Measurements from ENCODE around the gene SKA3.
"Not testable (repeated sequence)": the region's sequence is repeated elsewhere in the genome, so short reads cannot be mapped to it uniquely, and the experiment has no call there.

The SKA3 gene

DNA sequence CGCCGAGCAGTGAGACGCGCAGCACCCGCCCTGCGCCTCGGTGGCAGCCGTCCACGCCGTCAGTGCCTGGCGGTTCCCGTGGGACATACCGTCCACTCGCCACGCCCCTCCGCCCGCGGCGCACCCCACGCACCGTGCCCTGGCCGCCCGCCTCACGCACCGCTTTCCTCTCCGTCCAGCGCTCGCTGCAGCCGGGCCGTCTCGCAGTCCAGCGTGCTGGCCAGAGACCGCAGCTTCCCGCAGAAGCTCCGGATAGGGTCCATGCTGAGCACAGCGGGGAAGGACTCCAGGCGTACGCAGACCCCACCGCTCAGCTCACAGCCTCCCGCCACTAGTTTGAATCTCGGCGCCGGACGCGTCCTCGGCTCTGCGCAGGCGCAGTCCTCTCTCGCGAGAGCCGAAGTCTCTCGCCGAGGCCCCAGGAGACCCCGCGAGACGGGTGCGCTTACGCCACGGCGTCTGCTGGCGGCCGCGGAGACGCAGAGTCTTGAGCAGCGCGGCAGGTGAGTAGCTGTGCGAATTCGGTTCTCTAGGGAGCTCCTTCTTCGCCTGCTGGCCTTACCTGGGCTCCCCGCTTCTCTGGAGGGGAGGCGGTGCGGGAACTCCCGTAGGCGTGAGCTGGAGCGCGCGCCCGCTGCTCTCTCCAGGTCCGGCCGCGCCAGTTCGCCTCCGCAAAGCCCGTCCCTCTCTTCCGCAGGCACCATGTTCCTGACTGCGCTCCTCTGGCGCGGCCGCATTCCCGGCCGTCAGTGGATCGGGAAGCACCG, at the start of gene SKA3, which contains the start of gene MRPL57:
SKA3 (minus strand) TSS at position 338 of the 767 bp plus-strand sequence; CDS start at position 263, 75 bp downstream.
MRPL57 (plus strand) TSS at position 444 of the 767 bp plus-strand sequence; CDS start at position 703, 259 bp downstream.
- DNase-seq = peak; percentile 97

DNA sequence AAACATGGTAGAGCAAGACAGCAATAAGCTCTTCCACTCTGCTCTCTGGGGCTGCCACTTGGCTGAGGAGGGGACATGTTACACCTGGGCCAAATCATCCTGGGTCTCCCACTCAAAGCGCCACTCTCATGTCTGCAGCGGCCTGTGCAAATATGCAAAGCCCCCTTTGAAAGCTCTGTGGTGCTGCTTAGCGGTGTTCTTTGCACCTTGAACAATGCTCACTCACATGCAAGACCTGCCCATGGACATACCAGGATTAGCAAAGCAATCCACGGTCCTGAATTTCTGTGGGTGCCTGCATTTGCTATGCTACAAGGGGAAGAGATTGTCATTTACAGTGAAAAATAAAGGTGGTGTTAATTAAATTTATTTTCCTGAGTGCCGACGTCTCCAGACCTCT, 48.7 kb upstream of the SKA3 start:
- DNase-seq = no peak

DNA sequence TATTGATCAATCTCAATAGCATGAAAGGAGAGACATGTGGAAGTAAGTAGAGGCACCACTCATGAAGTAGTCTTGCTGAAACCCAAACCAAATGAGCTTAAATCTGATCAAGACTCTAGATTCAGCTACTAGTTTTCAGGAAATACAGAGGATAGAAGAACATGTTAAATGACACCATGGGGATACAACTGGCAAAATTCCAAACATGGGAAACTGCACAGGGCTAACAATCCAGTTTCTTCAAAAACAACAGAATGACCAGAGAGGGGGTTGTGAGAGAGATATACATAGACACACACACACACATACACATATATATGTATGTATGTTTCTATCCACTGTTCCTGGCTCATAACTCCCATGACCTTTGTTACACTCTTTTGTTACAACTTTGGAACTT, 44.9 kb upstream of the SKA3 start:
- no peak for DNase-seq

DNA sequence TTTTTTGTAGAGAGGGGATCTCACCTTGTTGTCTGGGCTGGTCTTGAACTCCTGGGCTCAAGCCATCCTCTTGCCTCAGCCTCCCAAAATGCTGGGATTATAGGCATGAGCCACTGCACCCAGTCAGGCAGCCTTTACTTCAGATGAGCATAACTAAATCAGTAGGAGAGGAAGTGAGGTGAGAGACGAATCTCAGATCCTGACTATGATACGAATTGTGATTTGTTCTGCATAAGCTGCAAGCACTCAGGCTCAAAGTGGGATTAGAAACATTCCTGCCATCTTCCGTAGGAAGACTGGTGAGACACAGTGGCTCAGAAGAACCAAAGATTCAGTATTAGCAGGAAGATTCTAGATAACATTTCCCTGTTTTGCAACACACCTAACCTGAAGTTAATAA, 43.4 kb upstream of the SKA3 start:
- not testable (repeated sequence) for DNase-seq

DNA sequence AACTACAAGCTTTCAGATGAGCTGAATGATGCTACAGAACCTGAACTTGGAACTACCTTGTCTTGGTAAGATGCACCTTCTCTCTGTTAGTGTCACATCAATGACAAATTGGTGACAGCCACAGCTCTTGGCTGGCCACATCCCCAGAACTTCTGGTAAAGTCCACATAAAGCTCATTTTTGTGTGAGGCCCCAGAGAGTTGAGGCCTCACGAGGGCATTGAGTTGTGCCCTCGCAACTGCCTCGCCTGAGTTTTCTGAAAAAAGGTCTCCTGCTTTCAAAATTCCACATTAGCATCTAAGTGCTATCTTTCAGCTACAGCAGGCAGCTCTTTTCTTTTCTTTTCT, 42.7 kb upstream of the SKA3 start:
- no peak for DNase-seq

DNA sequence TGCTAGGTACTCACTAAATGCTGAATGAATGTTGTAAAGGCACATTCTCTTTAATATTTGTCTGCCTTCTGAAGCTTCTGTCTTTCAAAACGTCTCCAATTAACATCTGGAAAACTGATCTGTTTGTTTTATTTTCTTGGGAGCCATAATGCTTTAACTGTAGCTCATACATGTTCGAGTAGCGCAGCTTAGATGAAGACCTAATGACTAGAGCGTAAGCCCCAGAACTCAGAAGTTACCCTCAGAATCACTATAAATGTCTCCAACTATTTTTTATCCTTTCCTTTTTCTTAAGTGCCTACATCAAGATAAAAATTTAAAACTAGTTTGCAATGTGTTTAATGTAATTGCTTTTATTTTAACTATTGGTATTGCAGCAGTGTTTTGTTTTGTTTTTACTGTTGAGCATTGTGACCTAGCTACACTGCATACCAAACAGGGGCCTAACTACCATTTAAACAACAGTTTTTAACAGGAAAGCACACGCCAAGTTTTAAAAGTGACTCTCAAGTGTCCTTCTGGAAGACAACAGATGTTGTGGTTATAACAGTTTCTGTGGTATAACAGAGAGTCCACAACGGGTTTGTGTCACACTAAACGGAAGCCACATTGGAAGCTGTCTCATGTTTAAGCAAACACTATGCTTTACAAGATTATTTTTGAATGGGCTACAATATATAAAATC, 42.1 kb upstream of the SKA3 start:
- DNase-seq = peak; percentile 74

DNA sequence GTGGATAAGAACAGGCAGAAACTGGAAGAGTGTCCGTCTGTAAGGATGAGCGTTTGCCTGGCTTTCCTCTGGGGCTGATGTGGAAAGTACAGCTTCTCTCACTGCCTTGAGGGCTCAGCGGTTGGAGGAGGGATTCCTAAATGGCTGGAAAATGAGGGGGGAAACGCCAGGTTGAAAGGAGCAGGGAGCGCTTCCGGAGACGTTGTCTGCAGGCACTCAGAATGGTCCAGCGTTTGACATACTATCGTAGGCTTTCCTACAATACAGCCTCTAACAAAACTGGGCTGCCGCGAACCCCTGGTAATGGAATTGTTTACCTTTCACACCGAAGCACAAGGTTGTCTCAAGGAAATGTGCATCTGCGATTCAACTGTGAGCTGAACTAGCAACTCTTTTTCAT, 40.0 kb upstream of the SKA3 start:
- no peak for DNase-seq

DNA sequence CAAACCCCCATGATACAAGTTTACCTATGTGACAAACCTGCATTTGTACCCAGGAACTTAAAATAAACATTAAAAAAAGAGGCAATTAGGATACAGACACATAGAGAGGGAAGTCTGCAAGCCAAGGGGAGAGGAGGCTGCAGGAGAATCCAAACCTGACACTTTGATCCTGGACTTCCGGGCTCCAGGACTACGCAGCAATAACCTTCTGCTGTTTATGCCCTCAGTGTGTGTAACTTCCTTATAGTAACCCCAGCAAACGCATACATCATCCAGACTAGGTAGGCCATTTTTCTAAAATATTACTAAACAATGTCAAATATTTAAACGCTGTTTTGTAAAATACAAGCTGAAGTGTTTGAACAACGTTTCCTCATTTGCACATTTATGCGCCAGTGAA, 39.1 kb upstream of the SKA3 start:
- not testable (repeated sequence) for DNase-seq

DNA sequence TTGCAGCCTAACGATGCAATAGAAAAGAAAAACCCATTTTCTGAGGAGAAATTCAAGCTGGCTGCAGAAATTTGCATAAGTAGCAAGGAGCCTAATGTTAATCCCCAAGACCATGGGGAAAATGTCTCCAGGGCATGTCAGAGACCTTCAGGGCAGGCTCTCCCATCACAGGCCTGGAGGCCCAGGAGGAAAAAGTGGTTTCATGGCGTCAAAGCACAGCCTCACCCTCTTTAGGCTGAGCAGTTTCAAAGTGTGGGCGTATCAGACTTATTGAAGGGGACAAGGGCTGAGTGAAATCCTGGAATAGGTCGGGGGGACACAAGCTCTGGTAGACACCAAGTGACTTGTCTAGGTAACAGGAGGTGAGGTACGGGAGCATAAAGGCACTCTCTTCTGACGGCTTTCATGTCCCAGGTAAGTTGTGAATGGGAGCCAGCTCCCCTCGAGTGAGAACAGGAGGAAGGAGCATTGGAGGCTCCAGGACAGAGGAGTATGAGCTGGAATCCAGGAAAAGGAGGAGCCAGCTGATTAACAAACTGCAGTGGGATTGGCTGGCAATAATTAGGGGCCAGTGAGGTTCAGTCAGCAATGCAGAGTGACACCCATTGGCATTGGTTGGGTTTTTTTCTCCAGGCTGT, 35.9 kb upstream of the SKA3 start:
- no peak for DNase-seq

DNA sequence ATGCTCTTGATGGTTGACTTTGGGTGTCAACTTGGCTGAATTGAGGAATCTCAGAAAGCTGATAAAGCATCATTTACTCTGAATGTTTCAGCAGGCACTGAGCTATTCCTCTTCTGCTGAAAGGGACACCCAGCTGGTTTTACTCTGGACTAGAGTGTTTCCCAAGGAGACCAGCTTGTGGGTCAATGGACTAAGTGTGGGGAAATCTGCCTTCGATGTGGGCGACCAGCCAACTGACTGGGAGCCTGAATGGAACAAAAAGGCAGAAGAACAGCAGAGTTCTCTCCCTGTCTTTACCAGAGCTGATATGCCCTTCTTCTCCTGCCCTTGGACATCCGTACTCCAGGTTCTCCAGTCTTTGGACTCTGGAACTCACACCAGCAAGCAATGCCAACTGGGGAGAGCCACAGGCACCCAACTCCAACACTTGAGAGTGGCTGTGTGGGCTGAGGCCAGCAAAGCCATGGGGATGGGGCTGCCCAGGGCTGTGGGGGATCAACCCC, 32.4 kb upstream of the SKA3 start:
- no peak for DNase-seq

DNA sequence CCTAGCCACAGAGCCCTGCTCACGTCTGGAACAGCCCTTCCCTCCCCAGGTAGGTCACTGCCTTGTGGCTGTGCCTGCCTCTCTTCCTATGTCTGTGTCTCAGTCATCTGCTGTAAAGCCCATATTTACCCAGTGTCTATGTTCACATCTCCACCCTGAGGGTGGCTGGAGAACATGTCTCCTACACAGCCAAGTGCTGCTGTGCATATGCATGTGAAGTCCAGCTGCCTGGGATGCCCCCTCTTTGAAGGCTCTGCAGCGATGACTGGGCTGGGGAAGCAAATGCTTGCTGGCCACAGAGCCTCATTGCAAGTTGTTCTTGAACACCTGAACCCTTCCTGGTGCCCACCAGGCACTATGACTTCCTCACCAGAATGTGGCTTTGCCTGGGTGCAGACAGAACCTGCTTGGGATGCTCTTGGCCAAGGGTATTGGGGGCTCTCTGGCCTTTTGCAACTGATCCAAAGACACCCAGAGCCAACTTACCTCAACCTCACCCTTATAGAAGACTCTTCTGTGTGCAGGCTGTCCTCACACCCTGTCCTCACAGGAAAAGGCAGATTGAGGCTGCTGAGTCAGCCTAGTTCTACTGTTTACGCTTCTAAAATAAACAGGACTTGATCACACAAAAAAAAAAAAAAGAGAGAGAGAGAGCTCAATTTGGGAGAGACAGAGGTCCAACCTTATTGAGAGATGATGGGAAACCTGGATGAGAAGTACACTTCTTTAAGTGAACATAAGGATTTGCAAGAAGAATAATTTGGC, 26.6 kb upstream of the SKA3 start:
- no peak for DNase-seq

DNA sequence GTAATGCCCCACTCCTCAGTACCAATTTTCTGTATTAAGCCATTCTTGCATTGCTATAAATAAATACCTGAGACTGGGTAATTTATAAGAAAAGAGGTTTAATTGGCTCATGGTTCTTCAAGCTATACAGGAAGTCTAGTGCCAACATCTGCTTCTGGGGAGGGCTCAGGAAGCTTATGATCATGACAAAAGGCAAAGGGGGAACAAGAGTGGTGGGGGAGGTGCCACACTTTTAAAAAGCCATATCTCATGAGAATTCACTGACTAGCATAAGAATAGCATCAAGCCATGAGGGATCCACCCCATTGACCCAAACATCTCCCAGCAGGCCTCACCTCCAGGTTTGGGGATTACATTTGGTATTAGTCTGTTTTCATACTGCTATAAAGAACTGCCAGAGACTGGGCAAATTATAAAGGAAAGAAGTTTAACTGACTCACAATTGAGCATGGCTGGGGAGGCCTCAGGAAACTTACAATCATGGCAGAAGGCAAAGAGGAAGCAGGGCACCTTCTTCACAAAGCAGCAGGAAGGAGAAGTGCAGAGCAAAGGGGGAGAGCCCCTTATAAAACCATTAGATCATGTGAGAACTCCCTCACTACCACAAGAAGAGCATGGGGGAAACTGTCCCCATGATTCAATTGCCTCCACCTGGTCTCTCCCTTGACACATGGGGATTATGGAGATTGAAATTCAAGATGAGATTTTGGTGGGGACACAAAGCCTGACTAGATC, 25.3 kb upstream of the SKA3 start:
- not testable (repeated sequence) for DNase-seq

DNA sequence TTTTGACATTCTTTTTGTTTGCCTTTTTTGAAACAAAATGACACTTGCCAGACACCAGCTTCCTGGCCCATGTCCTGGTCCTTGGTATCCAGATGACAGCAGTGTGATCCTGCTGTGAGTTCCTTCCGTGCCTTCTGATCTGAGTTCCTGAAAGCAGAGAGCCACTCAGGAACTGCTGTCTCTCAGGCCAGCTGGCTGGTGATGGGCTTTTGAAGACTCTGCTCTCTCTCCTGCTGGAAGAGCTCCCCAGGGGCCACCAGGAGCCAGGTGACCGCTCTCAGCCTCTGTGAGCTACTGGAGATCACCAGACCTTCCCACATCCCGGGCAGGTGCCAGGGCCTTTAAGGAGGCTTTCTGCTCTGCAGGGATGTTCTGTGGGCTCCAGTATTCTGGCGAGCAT, 22.0 kb upstream of the SKA3 start:
- not testable (repeated sequence) for DNase-seq

DNA sequence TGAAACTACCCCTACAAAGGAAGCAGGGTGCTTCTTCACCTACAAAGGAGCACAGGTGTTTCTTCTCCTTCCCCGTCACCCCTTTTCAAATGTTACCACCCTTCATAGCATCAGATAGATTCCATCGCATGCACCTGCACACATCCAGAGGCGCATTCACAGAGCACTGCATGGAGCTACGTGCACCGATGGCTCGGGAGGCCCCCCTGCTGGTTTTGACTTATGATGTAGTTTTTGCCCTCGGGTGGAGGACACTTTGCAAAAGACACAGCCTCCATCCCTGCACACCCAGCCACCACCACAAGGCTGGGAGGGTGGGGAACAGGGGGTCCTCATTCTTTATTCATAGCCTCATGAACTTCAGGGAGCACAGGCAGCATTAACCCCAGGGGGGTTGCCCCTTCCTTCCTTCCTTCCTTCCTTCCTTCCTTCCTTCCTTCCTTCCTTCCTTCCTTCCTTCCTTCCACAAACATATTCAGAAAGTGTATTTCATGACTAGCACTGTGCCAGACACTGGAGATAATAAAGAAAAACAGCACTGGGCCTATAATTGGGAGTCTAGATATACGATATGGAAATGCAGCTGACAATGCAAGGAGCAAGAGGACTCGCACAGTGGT, 21.4 kb upstream of the SKA3 start:
- not testable (repeated sequence) for DNase-seq

DNA sequence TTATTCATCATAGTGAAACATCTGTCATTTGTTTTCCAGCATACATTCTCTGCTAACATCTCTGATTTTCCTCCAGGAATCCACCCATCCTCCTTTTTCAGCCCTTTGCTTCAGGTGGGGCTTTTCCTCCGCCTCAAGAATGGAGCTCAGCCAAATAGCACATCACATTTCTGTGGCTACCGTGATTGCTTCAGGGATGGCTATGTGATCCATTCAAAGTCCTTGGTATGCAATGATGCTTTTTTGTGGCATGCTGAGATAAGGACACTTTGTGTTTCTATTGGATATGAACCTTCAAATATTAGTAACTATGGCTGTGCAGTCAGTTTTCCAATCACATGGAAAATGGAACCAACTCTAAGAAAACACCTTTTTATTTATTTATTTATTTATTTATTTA, 18.4 kb upstream of the SKA3 start:
- not testable (repeated sequence) for DNase-seq

DNA sequence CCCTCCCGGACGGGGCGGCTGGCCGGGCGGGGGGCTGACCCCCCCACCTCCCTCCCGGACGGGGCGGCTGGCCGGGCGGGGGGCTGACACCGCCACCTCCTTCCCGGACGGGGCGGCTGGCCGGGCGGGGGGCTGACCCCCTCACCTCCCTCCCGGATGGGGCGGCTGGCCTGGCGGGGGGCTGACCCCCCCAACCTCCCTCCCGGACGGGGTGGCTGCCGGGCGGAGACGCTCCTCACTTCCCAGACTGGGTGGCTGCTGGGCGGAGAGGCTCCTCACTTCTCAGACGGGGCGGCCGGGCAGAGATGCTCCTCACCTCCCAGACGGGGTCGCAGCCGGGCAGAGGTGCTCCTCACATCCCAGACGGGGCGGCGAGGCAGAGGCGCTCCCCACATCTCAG, 10.1 kb upstream of the SKA3 start:
- not testable (repeated sequence) for DNase-seq

DNA sequence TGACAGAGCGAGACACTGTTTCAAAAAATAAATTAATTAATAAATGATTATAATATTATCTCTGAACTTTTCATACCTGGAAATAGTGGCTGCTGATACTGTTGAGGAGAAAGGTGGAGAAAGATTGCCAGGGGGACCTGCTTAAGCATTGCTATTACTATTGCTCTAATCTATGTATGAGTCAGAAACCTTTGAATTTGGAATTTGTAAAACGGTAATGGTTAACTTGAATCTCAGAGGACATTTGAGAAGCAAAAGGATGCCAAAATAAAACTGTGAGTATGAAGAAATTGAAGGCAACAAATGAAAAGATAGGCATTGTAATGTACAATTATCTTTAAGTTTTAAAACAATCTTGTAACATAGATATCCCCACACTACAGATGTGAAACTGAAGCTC, 5.3 kb upstream of the SKA3 start:
- DNase-seq = no peak

DNA sequence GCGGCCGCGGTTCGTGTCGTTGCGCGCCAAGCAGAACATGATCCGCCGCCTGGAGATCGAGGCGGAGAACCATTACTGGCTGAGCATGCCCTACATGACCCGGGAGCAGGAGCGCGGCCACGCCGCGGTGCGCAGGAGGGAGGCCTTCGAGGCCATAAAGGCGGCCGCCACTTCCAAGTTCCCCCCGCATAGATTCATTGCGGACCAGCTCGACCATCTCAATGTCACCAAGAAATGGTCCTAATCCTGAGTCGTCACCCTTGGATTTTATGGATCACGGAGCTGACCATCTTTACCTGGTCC, 581 bp upstream of the SKA3 start:
- DNase-seq = no peak

DNA sequence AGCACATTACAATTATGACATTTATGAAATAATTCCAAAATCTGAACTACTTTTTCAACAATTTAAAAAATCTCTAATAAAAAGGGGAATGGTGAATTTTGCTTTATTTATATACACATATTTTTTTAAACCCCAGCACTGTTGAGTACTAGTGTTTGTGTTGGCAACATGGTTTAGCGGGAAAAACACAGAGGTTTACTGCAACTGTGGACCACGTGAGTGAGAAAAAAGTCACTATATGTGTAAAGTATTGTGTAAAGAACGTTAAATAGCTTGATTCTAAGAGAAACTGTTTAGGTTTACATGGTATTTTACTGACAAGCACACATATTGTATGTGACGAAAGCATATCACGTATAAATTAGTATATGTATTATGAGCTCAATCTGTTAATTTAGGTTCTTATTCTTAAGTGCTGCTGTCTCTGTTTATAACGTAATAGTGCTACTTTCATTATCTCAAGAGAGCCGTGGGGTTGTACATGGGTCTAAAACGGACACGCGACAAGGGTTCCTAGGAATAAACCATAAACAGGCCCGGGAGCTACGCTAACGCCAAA, 617 bp downstream of the SKA3 start:
- DNase-seq = no peak

DNA sequence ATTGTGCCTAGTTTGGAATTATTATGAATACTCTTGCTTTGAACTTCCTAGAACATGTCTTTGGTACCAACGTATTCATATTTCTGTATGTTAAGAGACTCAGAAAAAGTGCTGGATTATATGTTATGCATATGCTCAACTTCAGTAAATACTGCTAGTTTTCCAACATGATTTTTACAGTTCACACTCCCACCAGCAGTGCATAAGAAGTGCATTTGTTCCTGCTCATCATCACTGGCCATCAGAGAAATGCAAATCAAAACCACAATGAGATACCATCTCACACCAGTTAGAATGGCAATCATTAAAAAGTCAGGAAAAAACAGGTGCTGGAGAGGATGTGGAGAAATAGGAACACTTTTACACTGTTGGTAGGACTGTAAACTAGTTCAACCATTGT, 2.6 kb downstream of the SKA3 start:
- DNase-seq = not testable (repeated sequence)

DNA sequence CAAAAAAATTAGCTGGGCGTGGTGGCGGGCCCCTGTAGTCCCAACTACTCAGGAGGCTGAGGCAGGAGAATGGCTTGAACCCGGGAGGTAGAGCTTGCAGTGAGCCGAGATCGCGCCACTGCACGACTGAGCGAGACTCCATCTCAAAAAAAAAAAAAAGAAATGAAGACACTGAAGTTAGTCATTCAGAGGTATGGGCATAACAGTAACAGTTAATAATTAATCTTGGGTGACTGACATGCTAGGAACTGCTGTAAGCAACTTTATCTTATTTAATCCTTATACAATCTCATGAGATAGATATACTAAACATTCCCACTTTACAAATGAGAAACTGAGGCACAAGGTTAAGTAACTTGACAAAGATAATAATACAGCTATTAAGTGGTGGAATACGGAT, 4.9 kb downstream of the SKA3 start:
- no peak for DNase-seq

DNA sequence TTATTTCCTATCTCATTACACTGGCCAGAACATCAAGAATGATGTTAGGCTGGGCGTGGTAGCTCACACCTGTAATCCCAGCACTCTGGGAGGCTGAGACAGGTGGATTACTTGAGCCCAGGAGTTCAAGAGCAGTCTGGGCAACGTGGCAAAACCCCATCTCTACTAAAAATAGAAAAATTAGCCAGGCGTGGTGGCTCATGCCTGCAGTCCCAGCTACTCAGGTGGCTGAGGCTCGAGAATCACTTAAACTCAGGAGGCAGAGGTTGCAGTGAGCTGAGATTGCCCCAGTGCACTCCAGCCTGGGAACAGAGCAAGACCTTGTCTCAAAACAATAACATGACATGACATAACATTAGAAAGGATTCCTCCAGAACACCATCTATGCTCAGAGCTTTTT, 10.7 kb downstream of the SKA3 start:
- DNase-seq = not testable (repeated sequence)
